Nucleus accumbens (tissue), 56 donors: ENCODE data around the gene ZNF454.

Experiments used
- DNase-seq, 56 donors: peaks; one replicate each; lab custom pipeline; 2025; lab: John Stamatoyannopoulos, UW

Gene ZNF454

DNA sequence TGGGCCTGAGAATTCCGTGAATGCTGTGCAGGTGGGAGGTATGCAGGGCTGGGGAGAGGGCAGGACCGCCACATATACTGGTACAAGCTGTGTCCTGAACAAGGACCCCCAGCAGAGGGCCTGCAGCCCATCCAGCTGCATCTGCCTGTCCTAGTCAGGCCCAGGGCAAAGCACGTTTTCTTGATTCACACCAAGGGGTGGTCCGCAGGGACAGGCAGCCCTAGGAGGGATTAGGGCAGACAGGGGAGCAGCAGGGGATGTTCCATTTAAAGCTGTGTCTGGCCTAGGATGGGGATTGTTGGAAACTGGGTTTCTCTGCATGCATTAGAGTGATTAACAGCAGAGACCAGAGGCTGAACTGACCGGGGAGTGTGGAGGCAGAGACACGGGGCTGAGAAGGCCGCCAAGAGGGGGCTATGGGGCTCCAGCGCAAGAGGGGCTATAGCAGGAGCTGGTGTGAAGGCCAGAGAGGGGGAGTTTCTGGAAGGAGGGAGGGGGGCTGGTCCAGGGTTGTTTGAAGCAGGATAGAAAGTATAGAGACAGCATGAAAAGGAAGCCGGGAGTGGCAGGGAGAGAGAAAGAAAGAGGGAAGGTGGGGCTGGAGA lies 51.4 kb downstream of the ZNF454 start:
- no peak for DNase-seq

GRCh38 chr5:178993236-178993765 lies 52.3 kb downstream of the ZNF454 start:
- DNase-seq: no peak

DNA sequence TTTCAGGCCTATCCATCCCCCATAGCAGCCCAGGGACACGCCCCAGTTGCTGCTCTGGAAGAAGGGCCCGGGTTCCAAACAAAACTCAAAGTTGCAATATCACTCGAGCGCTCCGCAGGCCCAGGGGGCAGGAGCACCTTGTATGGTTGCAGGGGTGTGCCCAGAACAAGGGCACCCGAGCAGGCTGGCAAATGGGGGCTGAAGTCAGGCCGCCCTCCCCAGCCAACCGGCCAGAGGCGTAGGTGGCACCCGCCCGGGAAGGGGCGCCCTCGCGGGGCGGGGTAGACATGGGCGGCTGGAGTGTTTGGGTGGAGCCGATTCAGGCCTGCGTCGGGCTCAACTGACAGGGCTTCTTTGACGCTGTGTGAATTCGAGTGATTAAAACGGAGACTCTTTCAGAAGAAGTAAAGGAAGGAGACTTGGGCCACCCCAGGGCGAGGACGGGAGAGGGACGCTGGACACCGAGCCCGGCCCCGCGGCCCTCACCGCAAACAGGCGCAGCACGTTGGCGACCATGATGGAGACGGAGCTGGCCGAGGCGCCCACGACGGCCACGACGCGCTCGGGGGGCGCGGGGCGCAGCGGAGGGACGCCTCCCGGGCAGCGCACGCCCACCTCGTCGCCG lies 53.1 kb downstream of the ZNF454 start:
- no peak for DNase-seq

DNA sequence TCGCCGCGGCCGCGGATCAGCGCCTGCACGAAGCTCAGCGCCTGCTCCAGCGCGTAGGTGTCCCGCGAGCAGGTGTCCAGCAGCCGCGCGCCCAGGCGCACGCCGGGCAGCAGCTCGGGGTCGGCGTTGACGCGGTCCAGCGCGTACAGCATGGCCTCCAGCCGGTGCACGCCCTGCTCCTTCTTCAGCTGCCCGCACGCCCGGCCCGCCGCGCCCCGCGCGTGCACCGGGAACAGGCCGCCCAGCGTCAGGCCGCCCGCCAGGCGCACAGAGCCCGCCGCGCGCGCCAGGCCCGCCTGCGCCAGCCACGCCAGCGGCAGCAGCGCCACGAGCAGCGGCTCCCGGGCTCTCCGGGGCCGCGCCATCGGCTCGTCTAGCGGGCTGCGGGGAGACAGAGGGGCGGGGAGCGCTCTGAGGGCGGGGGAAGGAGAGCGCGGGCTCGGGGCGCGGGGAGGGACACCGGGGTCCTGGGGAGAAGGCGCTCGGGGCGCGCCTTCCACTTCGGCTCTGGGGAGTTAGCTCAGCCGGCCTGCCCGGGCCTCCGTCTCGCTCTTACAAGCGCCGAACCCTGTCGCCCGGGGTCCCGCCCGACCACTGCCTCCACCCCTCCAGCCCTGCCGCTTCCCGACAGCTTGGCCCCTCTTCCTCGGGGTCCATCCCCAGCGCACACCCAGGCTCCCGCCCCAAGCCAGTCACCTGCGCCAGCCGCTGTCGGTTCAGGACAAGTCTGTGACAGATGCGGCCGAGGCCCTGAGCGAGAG lies 53.8 kb downstream of the ZNF454 start, which contains the start of gene GRM6:
Gene GRM6, minus strand, starts transcription at position 741 of the 761 bp plus-strand sequence. Its CDS starts 376 bp downstream, at position 365.
- DNase-seq: no peak

GRCh38 chr5:178995341-178995690 lies 54.3 kb downstream of the ZNF454 start:
- no peak for DNase-seq

GRCh38 chr5:178996156-178996555 lies 55.2 kb downstream of the ZNF454 start:
- no peak for DNase-seq

- DNase-seq: no peak
These were observed 56.2 kb downstream of the ZNF454 start for GRCh38 chr5:178997191-178997590.

DNA sequence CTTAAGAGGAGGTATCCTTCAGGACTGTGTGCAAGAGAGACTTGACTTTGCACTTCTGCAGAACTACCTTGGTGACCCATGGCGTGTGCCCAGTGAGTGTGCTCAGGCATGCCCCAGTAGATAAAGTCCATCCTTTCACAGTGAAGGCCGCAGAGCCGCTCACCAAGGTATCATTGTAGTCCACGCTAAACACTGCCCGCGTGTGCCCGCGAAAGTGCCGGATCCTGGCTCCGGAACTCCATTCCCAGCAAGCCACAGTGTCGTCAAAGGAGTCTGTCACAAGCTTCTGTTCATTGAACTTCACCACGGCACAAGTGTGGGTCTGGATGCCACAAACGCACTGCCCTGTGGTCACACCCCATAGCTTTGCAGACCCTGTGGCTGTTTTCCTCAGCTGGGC lies 57.4 kb downstream of the ZNF454 start:
- no peak for DNase-seq

GRCh38 chr5:179006564-179006963 lies 65.6 kb downstream of the ZNF454 start:
- no peak for DNase-seq

DNA sequence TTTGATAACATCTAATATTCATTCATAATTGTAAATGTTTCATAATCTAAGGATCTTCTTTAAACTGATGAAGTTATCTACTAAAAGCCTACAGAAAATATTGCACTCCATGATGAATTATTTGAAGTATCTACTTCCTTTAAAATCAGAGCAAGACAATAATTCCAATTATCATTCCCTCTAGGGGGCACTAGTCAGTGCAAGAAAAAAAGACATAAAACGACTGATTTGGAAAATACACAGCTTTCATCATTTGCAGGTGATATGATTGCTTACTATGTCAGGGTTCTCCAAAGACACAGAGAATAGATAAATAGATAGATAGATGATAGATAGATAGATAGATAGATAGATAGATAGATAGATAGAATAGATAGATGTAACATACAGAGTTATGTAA lies 67.7 kb downstream of the ZNF454 start:
- DNase-seq: no peak
